BLaER1 (cell line): ENCODE results near the gene UXS1.

ENCODE experiments used
- H3K27ac ChIP-seq: shearing (Covaris generic); formaldehyde crosslinking; 2 replicates; pipeline ENCODE4 v1.8.1; 2022
- H3K27me3 ChIP-seq: shearing (Covaris generic); formaldehyde crosslinking; 2 replicates; pipeline ENCODE4 v1.8.1; 2022
- H3K36me3 ChIP-seq: shearing (Covaris generic); formaldehyde crosslinking; 2 replicates; pipeline ENCODE4 v1.8.1; 2022
- H3K4me1 ChIP-seq: shearing (Covaris generic); formaldehyde crosslinking; 2 replicates; pipeline ENCODE4 v1.8.1; 2022
- H3K4me2 ChIP-seq: shearing (Covaris generic); formaldehyde crosslinking; 2 replicates; pipeline ENCODE4 v1.8.1; 2022
- H3K4me3 ChIP-seq: shearing (Covaris generic); formaldehyde crosslinking; 2 replicates; pipeline ENCODE4 v1.8.1; 2022
- H3K9ac ChIP-seq: shearing (Covaris generic); formaldehyde crosslinking; 2 replicates; pipeline ENCODE4 v1.8.1; 2022
- H3K9me3 ChIP-seq: shearing (Covaris generic); formaldehyde crosslinking; 2 replicates; pipeline ENCODE4 v1.8.1; 2022
- H4K20me1 ChIP-seq: shearing (Covaris generic); formaldehyde crosslinking; 2 replicates; pipeline ENCODE4 v1.8.1; 2022
- Cebpa-rat ChIP-seq: shearing (Covaris generic); IDR thresholded peaks from 2 replicates; pipeline ENCODE4 v1.8.1; 2022

The UXS1 gene

GRCh38 chr2:106156305-106157296 is 37.5 kb downstream of the UXS1 start:
- Histone ChIP-seq H3K27me3 (peaks cover 5% of the 10 kb centered on the region; the same call in 1 of the 2 replicates), H3K4me3 (peak overlapping the region; percentile 72), H3K9ac (no peak overlapping the region), H3K27ac (no peak overlapping the region), H3K4me2 (peak overlapping the region; percentile 96), H3K36me3 (peaks cover 70% of the 10 kb centered on the region), H3K4me1 (peaks cover 57% of the 10 kb centered on the region), H3K9me3 (peaks cover 52% of the 10 kb centered on the region), H4K20me1 (no peaks in the 10 kb centered on the region)
- TF ChIP-seq Cebpa-rat, result no peak

GRCh38 chr2:106153781-106154180 is 40.3 kb downstream of the UXS1 start:
- H4K20me1 ChIP-seq, result peaks cover 24% of the 10 kb centered on the region
- H3K36me3 ChIP-seq, result peaks cover 92% of the 10 kb centered on the region
- H3K9ac ChIP-seq, result no peak overlapping the region
- H3K4me3 ChIP-seq, result no peak overlapping the region; the same call in 1 of the 2 replicates
- H3K4me1 ChIP-seq, result peaks cover 63% of the 10 kb centered on the region
- H3K9me3 ChIP-seq, result peaks cover 56% of the 10 kb centered on the region
- H3K27me3 ChIP-seq, result peaks cover 5% of the 10 kb centered on the region; the same call in 1 of the 2 replicates
- no peak for TF ChIP-seq Cebpa-rat
- H3K27ac ChIP-seq, result no peak overlapping the region
- H3K4me2 ChIP-seq, result no peak overlapping the region

GRCh38 chr2:106147665-106148064 is 46.4 kb downstream of the UXS1 start:
- no peak for TF ChIP-seq Cebpa-rat
- Histone ChIP-seq H3K4me2 (0 out of 2 replicates have a peak overlapping the region, but pooled peaks have one; percentile 1), H3K4me1 (peaks cover 68% of the 10 kb centered on the region), H3K27ac (no peak overlapping the region), H3K9ac (no peak overlapping the region), H3K9me3 (peaks cover 6% of the 10 kb centered on the region; the same call in 1 of the 2 replicates), H4K20me1 (peaks cover 84% of the 10 kb centered on the region), H3K36me3 (peaks cover 96% of the 10 kb centered on the region), H3K27me3 (no peaks in the 10 kb centered on the region), H3K4me3 (no peak overlapping the region)

GRCh38 chr2:106147159-106147558 is 46.9 kb downstream of the UXS1 start:
- Histone ChIP-seq H3K36me3 (peaks cover 98% of the 10 kb centered on the region), H3K27me3 (no peaks in the 10 kb centered on the region), H3K9ac (no peak overlapping the region), H3K9me3 (peaks cover 4% of the 10 kb centered on the region; the same call in 1 of the 2 replicates), H3K4me2 (no peak overlapping the region), H3K4me1 (peaks cover 72% of the 10 kb centered on the region), H4K20me1 (peaks cover 89% of the 10 kb centered on the region), H3K27ac (no peak overlapping the region), H3K4me3 (no peak overlapping the region)
- TF ChIP-seq Cebpa-rat, result no peak

- Histone ChIP-seq H3K4me3 (no peak overlapping the region), H3K9me3 (no peaks in the 10 kb centered on the region), H3K27ac (no peak overlapping the region), H4K20me1 (peaks cover 96% of the 10 kb centered on the region), H3K27me3 (no peaks in the 10 kb centered on the region), H3K36me3 (peaks cover 94% of the 10 kb centered on the region), H3K9ac (no peak overlapping the region), H3K4me2 (no peak overlapping the region; the same call in 1 of the 2 replicates), H3K4me1 (peaks cover 82% of the 10 kb centered on the region)
- no peak for TF ChIP-seq Cebpa-rat
These were observed 49.3 kb downstream of the UXS1 start for GRCh38 chr2:106144621-106145331.

- Histone ChIP-seq H3K36me3 (peaks cover 85% of the 10 kb centered on the region), H3K4me3 (no peak overlapping the region), H3K4me2 (peak overlapping the region; percentile 50), H3K9ac (no peak overlapping the region), H3K27ac (peak overlapping the region; percentile 45), H4K20me1 (peaks cover 99% of the 10 kb centered on the region), H3K4me1 (peaks cover 84% of the 10 kb centered on the region), H3K9me3 (no peaks in the 10 kb centered on the region), H3K27me3 (no peaks in the 10 kb centered on the region)
- TF ChIP-seq Cebpa-rat, result no peak
These were observed 50.4 kb downstream of the UXS1 start for GRCh38 chr2:106143495-106144215.

- H3K36me3 ChIP-seq, result peaks cover 85% of the 10 kb centered on the region
- no peak for TF ChIP-seq Cebpa-rat
These were observed 51.4 kb downstream of the UXS1 start for GRCh38 chr2:106142683-106143082.

GRCh38 chr2:106140913-106141312 is 53.2 kb downstream of the UXS1 start:
- no peak for TF ChIP-seq Cebpa-rat
- H3K27me3 ChIP-seq, result no peaks in the 10 kb centered on the region
- H3K4me2 ChIP-seq, result peak overlapping the region; percentile 77
- H3K27ac ChIP-seq, result peak overlapping the region; percentile 45
- H3K36me3 ChIP-seq, result peaks cover 76% of the 10 kb centered on the region
- H3K4me3 ChIP-seq, result no peak overlapping the region
- H4K20me1 ChIP-seq, result peaks cover 89% of the 10 kb centered on the region
- H3K9ac ChIP-seq, result no peak overlapping the region
- peaks cover 15% of the 10 kb centered on the region for H3K9me3 ChIP-seq
- peaks cover 78% of the 10 kb centered on the region for H3K4me1 ChIP-seq

More at GRCh38 chr2:106142683-106143082, 51.4 kb downstream of the UXS1 start:
- Histone ChIP-seq H3K9me3 (peaks cover 6% of the 10 kb centered on the region), H3K27me3 (no peaks in the 10 kb centered on the region), H3K4me2 (peak overlapping the region; percentile 50), H3K4me3 (no peak overlapping the region), H3K27ac (peak overlapping the region; percentile 32; the same call in 1 of the 2 replicates), H3K9ac (0 out of 2 replicates have a peak overlapping the region, but pooled peaks have one; percentile 18), H3K4me1 (peaks cover 87% of the 10 kb centered on the region), H4K20me1 (peaks cover 99% of the 10 kb centered on the region)

GRCh38 chr2:106140113-106140512 is 54.0 kb downstream of the UXS1 start:
- Histone ChIP-seq H3K9me3 (peaks cover 15% of the 10 kb centered on the region), H3K4me1 (peaks cover 74% of the 10 kb centered on the region), H3K9ac (peak overlapping the region; percentile 30; the same call in 1 of the 2 replicates), H3K36me3 (peaks cover 69% of the 10 kb centered on the region), H3K4me2 (peak overlapping the region; percentile 77), H4K20me1 (peaks cover 82% of the 10 kb centered on the region), H3K27ac (peak overlapping the region; percentile 52), H3K27me3 (no peaks in the 10 kb centered on the region), H3K4me3 (no peak overlapping the region)
- no peak for TF ChIP-seq Cebpa-rat
